Heart left ventricle (tissue), 16 donors: ENCODE data around the gene MARCHF3. TPM values are rescaled to one million over a fixed set of nuclear protein-coding genes. Genes with fewer than 3 reads are reported as not detected.
A peak's percentile ranks its signal among the peaks of the same experiment; 100 is the strongest.

Source experiments
- ATAC-seq, 4 donors: fragments of 200-7000 bp; cut with Tn5 transposase; one replicate each; pipeline ENCODE4 v1.9.1; 2020 to 2022; ENCODE audit warnings: moderate library complexity in 4 of 4, mild to moderate bottlenecking in 3 of 4, moderate number of reproducible peaks in 1 of 4
- DNase-seq, 5 donors: peaks; one replicate each; pipeline ENCODE4 v3.0.0-alpha.2; 2020
- H3K27ac ChIP-seq, 12 donors: fragments of 200-600 bp; sonication (generic) in 4 of 12; one replicate each; pipeline versions ENCODE4 v1.5.0 to v1.8.0; 2016 to 2022; ENCODE audit warnings: mild to moderate bottlenecking in 2 of 12
- H3K27me3 ChIP-seq, 9 donors: fragments of 200-600 bp; sonication (generic) in 2 of 9; one replicate each; pipeline versions ENCODE4 v1.5.1 to v1.8.0; 2016 to 2022; ENCODE audit warnings: mild to moderate bottlenecking in 3 of 9
- H3K36me3 ChIP-seq, 9 donors: fragments of 200-600 bp; sonication (generic) in 2 of 9; one replicate each; pipeline versions ENCODE4 v1.5.0 to v1.8.0; 2018 to 2022; ENCODE audit warnings: mild to moderate bottlenecking in 2 of 9
- H3K4me1 ChIP-seq, 12 donors: fragments of 200-600 bp; sonication (generic) in 4 of 12; one replicate each; pipeline versions ENCODE4 v1.5.0 to v1.8.0; 2016 to 2022; ENCODE audit warnings: mild to moderate bottlenecking in 3 of 12
- H3K4me3 ChIP-seq, 12 donors: fragments of 200-600 bp; sonication (generic) in 4 of 12; one replicate each; pipeline versions ENCODE4 v1.5.0 to v1.8.0; 2017 to 2022; ENCODE audit warnings: mild to moderate bottlenecking in 9 of 12, moderate library complexity in 4 of 12
- H3K9me3 ChIP-seq, 12 donors: fragments of 200-600 bp; sonication (generic) in 4 of 12; one replicate each; pipeline versions ENCODE4 v1.5.0 to v1.8.0; 2016 to 2022; ENCODE audit warnings: mild to moderate bottlenecking in 1 of 12
- CTCF ChIP-seq, 12 donors: fragments of 200-600 bp; sonication (generic) in 4 of 12; IDR thresholded peaks; one replicate each; pipeline versions ENCODE4 v1.5.0 to v1.8.0; 2018 to 2022; ENCODE audit warnings: antibody characterized with exemption in 12 of 12, mild to moderate bottlenecking in 5 of 12
- POLR2A ChIP-seq, 2 donors: fragments of 450-650 bp; IDR thresholded peaks; one replicate each; pipeline ENCODE4 v1.6.1; 2017; ENCODE audit warnings: antibody characterized with exemption in 2 of 2, mild to moderate bottlenecking in 2 of 2, moderate library complexity in 2 of 2
- WGBS, 4 donors: extraction: QIAGEN DNeasy Blood & Tissue Kit in 2 of 4; methylation state at CpG; one replicate each; pipeline versions ENCODE4 v1.1.5 to v1.1.7; 2013 to 2018; 5-methylcytosine and 5-hydroxymethylcytosine counted together
- intact Hi-C, 10 donors: fragments of 100-400 bp; cut with DNase I; formaldehyde crosslinking; loops; one replicate each; pipeline versions ENCODE4 v1.11.1 to v1.14.2; 2022
- polyA plus RNA-seq, 2 donors: library from polyadenylated mRNA; stranded (reverse); fragments of 200-250 nt; gene quantifications; one replicate each; pipeline ENCODE4 v1.2.3, GENCODE V29; 2013
- total RNA-seq, 9 donors: library from RNA; depleted of rRNA in 2 of 9; stranded (reverse); fragments of >200 nt in 2 of 9; fragmentation: NEBNext Ultra II Directional in 3 of 9; extraction: Animal tissue kit (Norgen Biotek cat#: 25700) in 3 of 9; gene quantifications; one replicate each; pipeline versions ENCODE4 v1.1.0 to v1.2.4, GENCODE V29; 2016 to 2023
- donor health status: ischemic (EF 13 %, LVEDD 7.1; RV severe dilation, severe dysfunction).
- donor health status: healthy with polysubstance abuse.
- donor health status: DM: no; HTN: yes; CAD: no.
- donor health status: DM: no; HTN: no; CAD: no.
- donor health status: ischemic (EF 25% LVEDD 6.9; RV normal size, moderate dysfunction).
- donor health status: ischemic (EF 25% LVEDD 5.7; RV mildly dilated, moderate dysfunction).
- donor health status: healthy.
- donor health status: DM: yes; HTN: yes; CAD: no.
- donor health status: ischemic (EF 35%, LVEDD 5.7; RV mildly dilated, moderate dysfunction).
- donor health status: nonischemic (EF 11% LVEDD 7.7; RV severe dilation, severe dysfunction).
- donor health status: DM: yes; HTN: yes; CAD: no.
- donor health status: PGD.
- donor health status: ischemic (EF 29% LVEDD 5.4; RV normal size, mild dysfunction).
- donor health status: nonischemic (EF 23%, LVEDD 6.1; RV moderate dilation, normal function).

Gene MARCHF3
- total and polyA plus RNA-seq, 11 donors: 9.9 to 113 (median 38.0) TPM

- H3K9me3 ChIP-seq: no peaks in the 10 kb centered on the region
- peak overlapping the region in 1 of 12 donors; percentile 9 for H3K4me3 ChIP-seq
- DNase-seq: peak; percentile 18 to 68 (median 33)
- TF ChIP-seq CTCF (IDR thresholded peaks at IDR 0.05) (no peak), POLR2A (IDR thresholded peaks at IDR 0.05) (no peak)
- 6 to 39% (median 28%) methylated on average over 7 of the region's 7 CpGs for WGBS, 4 donors
- H3K36me3 ChIP-seq: peaks cover 0 to 18% (median 0%) of the 10 kb centered on the region in 9 donors
- H3K4me1 ChIP-seq: peaks cover 9 to 55% (median 33%) of the 10 kb centered on the region in 12 donors
- intact Hi-C loops: loop anchor here in 2 of 10 donors (5.0 kb wide), 1 partner anchor 113 kb away; the partner anchor contains the start of gene MARCHF3 (in 2 of the 2)
- no peaks in the 10 kb centered on the region for H3K27me3 ChIP-seq
- peak overlapping the region in 11 of 12 donors; percentile 30 to 90 (median 73) for H3K27ac ChIP-seq
- peak in 3 of 4 donors; percentile 16 to 52 (median 38) for ATAC-seq
These were observed 110.8 kb downstream of the MARCHF3 start for GRCh38 chr5:126919566-126919965.

GRCh38 chr5:126918615-126918957 is 111.8 kb downstream of the MARCHF3 start:
- Histone ChIP-seq H3K27me3 (no peaks in the 10 kb centered on the region), H3K4me1 (peaks cover 9 to 55% (median 33%) of the 10 kb centered on the region in 12 donors), H3K4me3 (no peak overlapping the region), H3K9me3 (no peaks in the 10 kb centered on the region), H3K27ac (peak overlapping the region in 1 of 12 donors; percentile 30), H3K36me3 (peaks cover 0 to 22% (median 0%) of the 10 kb centered on the region in 9 donors)
- TF ChIP-seq POLR2A (IDR thresholded peaks at IDR 0.05) (no peak), CTCF (IDR thresholded peaks at IDR 0.05) (no peak)
- WGBS, 4 donors: 88 to 93% (median 90%) methylated on average over 3 of the region's 3 CpGs
- ATAC-seq (no peak), DNase-seq (no peak)
- intact Hi-C loops: loop anchor here in 2 of 10 donors (5.0 kb wide), 1 partner anchor 114 kb away; the partner anchor contains the start of gene MARCHF3 (in 2 of the 2)

- Histone ChIP-seq H3K27me3 (no peaks in the 10 kb centered on the region), H3K9me3 (no peaks in the 10 kb centered on the region), H3K27ac (peak overlapping the region in 1 of 12 donors; percentile 30), H3K36me3 (peaks cover 0 to 22% (median 0%) of the 10 kb centered on the region in 9 donors), H3K4me1 (peaks cover 9 to 55% (median 33%) of the 10 kb centered on the region in 12 donors), H3K4me3 (no peak overlapping the region)
- no peak for TF ChIP-seq CTCF (IDR thresholded peaks at IDR 0.05)
- TF ChIP-seq POLR2A (IDR thresholded peaks at IDR 0.05): no peak
- intact Hi-C loops: loop anchor here in 2 of 10 donors (5.0 kb wide), 1 partner anchor 114 kb away; the partner anchor contains the start of gene MARCHF3 (in 2 of the 2)
- 69 to 80% (median 71%) methylated on average over 9 of the region's 9 CpGs for WGBS, 4 donors
- no peak for DNase-seq
- no peak for ATAC-seq
These were observed 112.3 kb downstream of the MARCHF3 start for GRCh38 chr5:126917918-126918614.

GRCh38 chr5:126915496-126915895 is 114.9 kb downstream of the MARCHF3 start:
- Histone ChIP-seq H3K27ac (no peak overlapping the region), H3K4me3 (no peak overlapping the region), H3K9me3 (no peaks in the 10 kb centered on the region), H3K27me3 (no peaks in the 10 kb centered on the region), H3K36me3 (peaks cover 0 to 27% (median 0%) of the 10 kb centered on the region in 9 donors), H3K4me1 (peaks cover 5 to 35% (median 20%) of the 10 kb centered on the region in 12 donors)
- DNase-seq: no peak
- TF ChIP-seq POLR2A (IDR thresholded peaks at IDR 0.05) (no peak), CTCF (IDR thresholded peaks at IDR 0.05) (no peak)
- ATAC-seq: no peak
- WGBS, 4 donors: 96 to 98% (median 97%) methylated on average over 2 of the region's 2 CpGs
- intact Hi-C loops: loop anchor here in 2 of 10 donors (5.0 kb wide), 1 partner anchor 117 kb away; the partner anchor contains the start of gene MARCHF3 (in 2 of the 2)
